ENCODE measurements around the gene COL19A1.

DNA sequence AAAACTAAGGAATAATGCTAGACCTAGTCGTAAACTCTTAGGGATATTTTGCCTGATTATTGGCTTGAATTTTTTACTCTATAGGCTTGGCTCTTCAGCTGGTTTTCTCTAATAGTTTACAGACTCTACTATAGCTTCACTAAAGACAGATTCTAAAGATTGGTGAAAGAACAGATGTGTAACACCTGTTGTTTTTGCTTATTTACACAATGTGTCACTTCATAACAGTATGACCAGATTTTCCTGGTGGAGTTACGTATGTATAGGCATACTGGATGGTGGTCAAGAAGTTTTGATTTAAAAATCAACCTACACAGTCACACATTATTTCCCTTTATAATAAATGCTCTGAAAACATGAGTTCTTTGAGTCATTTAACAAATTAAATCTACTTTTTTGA, 4.8 kb downstream of the COL19A1 start:
- TF ChIP-seq, protein P1, sequence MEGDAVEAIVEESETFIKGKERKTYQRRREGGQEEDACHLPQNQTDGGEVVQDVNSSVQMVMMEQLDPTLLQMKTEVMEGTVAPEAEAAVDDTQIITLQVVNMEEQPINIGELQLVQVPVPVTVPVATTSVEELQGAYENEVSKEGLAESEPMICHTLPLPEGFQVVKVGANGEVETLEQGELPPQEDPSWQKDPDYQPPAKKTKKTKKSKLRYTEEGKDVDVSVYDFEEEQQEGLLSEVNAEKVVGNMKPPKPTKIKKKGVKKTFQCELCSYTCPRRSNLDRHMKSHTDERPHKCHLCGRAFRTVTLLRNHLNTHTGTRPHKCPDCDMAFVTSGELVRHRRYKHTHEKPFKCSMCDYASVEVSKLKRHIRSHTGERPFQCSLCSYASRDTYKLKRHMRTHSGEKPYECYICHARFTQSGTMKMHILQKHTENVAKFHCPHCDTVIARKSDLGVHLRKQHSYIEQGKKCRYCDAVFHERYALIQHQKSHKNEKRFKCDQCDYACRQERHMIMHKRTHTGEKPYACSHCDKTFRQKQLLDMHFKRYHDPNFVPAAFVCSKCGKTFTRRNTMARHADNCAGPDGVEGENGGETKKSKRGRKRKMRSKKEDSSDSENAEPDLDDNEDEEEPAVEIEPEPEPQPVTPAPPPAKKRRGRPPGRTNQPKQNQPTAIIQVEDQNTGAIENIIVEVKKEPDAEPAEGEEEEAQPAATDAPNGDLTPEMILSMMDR (conservative IDR thresholded peaks at IDR 0.05; ENCODE audit: low read length), result no peak
- no peak for TF ChIP-seq EZH2phosphoT487 (IDR thresholded peaks at IDR 0.05; ENCODE audit: borderline replicate concordance)

Measured in Loucy (cell line).